GM08714 (cell line): ENCODE results near the gene ATP6V1G2.
A peak's percentile ranks its signal among the peaks of the same experiment; 100 is the strongest.

Source experiments
- H3K4me3 ChIP-seq: fragments of 200-500 bp; sonication (Bioruptor generic); 2 replicates; pipeline ENCODE4 v1.5.1; 2014; ENCODE audit warnings: mild to moderate bottlenecking, low read length, inconsistent platforms
- ZNF274 ChIP-seq: IDR thresholded peaks from 2 replicates; pipeline ENCODE4 v1.6.1; 2012; ENCODE audit warnings: mild to moderate bottlenecking, low read depth, low read length

ATP6V1G2 gene

GRCh38 chr6:31547727-31548543 lies 1.5 kb upstream of the ATP6V1G2 start:
- H3K4me3 ChIP-seq = peak overlapping the region; percentile 61
- TF ChIP-seq ZNF274 = no peak

DNA sequence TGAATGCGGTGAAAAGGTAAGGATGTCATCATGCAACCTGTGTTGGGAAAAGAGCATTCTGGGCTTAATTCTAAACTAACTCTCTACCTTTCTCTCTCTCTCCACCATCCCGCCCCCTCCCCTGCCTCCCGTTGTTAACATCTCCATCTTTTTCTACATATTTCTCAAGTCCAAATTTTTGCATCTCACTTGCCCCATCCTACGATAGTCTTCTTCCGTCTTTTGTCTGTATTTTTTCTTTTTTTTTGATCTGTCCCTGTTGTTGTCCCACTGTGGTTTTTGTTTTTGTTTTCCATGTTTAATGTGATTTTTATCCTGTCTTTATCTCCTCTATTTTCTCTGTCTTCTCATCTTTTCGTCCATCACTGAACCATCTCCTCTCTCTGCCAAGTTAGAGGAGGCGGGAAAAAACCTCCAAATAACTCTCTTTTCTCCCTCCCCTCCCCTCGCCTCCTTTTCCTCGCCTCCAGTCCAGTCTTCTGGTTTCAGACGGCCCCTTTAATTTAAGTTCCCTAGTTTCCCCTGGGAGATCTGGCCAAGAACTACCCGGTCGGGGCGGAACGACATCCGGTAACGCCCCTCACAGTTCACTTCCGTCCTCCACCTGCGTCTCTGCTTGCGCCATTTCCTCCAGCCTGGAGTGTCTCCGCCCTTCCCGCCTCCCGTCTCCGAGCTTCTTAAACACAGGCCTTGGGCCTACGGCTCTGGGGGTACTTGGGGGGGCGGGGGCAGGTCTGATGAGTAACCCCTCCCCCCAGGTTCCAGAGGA lies 734 bp upstream of the ATP6V1G2 start, which contains the start of gene NFKBIL1:
NFKBIL1 (plus strand) TSS at position 651 of the 769 bp plus-strand sequence; CDS start at position 738, 87 bp downstream.
- no peak for TF ChIP-seq ZNF274
- H3K4me3 ChIP-seq = peak within 1 kb of the TSS; percentile 64

GRCh38 chr6:31545291-31545690 lies 1.1 kb downstream of the ATP6V1G2 start:
- no peak for TF ChIP-seq ZNF274
- no peak overlapping the region for H3K4me3 ChIP-seq

- no peak overlapping the region for H3K4me3 ChIP-seq
- TF ChIP-seq ZNF274 = no peak
Observed at GRCh38 chr6:31544676-31545075, 1.7 kb downstream of the ATP6V1G2 start.

DNA sequence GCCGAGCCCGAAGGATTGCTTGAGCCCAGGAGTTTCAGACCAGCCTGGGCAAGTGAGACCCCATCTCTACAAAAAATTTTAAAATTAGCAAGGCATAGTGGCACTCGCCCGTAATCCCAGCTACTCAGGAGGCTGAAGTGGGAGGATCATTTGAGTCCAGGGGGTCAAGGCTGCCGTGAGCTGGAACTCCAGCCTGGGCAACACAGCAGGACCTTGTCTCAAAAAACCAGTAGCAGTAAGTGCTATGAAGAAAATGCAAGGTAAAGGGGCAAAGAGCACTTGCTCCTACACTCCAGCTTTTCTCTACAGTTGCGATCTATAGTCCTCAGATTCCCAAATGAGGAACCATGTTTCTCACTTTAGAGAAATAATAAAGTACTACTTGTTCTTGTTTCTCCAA lies 2.8 kb downstream of the ATP6V1G2 start:
- TF ChIP-seq ZNF274 = no peak
- H3K4me3 ChIP-seq = no peak overlapping the region

- no peak for TF ChIP-seq ZNF274
- H3K4me3 ChIP-seq = peak within 1 kb of the TSS; percentile 91
Observed at GRCh38 chr6:31541658-31542521, 4.5 kb downstream of the ATP6V1G2 start, which contains the start of gene DDX39B. TSS of gene DDX39B (minus strand) at chr6:31542003. CDS start at chr6:31540532, 1,471 bp downstream.

GRCh38 chr6:31541059-31541657 lies 5.2 kb downstream of the ATP6V1G2 start:
- H3K4me3 ChIP-seq = peak overlapping the region; percentile 91
- no peak for TF ChIP-seq ZNF274

DNA sequence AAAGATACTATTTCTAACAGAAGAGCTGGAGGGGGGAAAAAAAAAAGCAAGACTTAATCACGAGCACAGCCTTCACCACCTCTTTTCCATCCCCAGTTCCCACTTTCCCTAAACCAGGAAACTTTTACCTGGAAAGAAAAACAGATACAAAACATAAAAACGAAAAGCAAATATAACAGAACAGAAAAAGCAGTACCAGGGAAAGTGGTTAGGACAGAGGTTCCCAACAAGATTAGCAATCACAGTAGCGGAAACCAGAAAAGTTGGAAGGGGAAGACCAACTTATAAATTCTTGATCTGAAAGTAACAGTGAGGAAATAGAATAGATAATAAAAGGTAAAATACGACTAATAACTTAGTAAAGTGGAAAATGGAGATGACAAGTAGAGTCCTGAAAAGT lies 5.8 kb downstream of the ATP6V1G2 start:
- H3K4me3 ChIP-seq = peak overlapping the region; percentile 91
- TF ChIP-seq ZNF274 = no peak

DNA sequence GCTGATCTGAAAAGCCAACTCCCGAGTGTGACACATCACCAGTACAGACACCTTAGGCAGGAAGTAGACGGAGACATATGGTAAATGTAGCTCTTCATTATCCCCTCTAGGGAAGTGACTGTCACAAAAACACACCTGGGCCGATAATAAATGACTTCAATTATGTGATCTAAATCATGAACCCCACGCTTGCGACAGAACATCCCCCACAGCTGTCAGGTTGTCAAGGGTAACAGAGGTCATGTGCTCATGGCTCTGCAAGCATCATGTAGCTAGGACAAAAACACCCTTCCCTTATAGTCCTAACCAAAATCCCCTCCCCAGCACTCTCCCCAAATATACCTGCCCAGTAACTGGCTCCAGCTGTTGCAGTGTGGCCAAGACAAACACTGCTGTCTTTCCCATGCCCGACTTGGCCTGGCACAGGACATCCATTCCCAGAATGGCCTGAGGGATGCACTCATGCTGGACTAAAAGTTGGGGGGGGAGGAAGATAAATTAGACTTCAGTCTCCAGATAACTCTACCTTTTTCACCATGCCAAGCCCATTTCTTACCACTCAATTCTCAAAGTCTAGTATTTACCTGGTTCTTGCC lies 7.5 kb downstream of the ATP6V1G2 start:
- H3K4me3 ChIP-seq = peak overlapping the region; percentile 91
- no peak for TF ChIP-seq ZNF274

DNA sequence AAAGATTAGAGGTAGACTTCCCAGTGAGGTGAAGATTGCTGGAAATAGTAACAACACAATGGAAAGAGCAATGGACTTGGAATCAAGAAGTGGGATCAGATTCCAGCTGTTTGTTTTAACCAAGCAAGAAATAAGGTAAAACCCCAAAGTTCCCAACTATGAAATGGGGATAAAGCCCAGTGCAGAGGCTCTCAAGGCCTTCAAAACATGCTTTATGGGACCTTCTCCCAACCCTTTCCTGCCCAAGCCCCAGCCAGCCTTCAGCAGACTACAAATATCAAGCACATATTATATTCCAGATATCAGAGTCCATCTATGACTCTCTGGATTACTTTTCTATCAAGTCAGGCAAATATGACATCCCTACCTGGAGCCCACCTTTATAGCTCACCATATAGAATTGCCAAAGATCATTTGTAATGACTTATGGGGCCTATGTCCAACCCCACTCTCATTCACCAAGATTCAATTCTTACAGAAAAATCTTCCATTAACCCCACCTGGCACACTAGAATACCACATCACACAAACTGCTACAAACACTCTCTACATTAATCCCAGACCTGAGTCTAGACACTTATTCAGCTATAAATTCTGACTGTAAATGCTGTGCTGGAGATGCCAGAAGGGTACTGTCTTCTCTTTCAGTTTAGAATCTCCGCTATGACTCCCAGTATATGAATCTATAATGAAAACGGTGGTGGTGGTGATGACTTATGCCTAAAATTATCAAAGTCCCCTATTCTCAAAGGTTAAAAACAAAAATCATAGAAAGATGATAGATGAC lies 10.7 kb downstream of the ATP6V1G2 start:
- no peak for TF ChIP-seq ZNF274
- no peak overlapping the region for H3K4me3 ChIP-seq

DNA sequence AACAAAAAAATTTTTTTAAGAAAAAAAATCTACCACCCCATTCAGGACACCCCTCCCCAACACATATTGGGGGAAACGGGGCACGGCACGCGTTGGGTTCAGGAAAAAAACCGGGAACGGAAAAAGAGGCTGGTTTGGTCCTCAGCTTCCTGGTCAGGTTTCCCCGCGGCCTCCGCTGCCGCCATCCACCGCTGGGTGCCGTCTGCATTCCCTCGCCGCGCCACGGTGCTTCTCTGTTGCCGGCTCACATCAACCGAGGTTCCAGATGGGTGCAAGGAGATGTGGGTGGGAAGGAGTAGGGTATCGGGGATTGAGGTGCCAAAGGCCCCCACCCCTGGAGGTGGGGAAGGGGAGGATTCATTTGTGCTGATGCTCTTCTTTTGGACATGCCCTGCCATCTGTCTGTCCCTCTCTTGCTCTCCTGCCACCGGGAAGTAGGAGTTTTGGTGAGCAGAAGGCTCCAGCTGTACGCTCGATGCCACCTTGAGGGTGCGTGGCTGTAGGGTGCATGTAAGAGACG lies 11.8 kb downstream of the ATP6V1G2 start:
- TF ChIP-seq ZNF274 = no peak
- H3K4me3 ChIP-seq = no peak overlapping the region

GRCh38 chr6:31534011-31534410 lies 12.4 kb downstream of the ATP6V1G2 start:
- H3K4me3 ChIP-seq = no peak overlapping the region
- TF ChIP-seq ZNF274 = no peak
